ENCODE data around the gene POU2AF2.

GRCh38 chr11:111259896-111260295 lies 14.4 kb downstream of the POU2AF2 start:
- no peak for TF ChIP-seq EP300 (IDR thresholded peaks at IDR 0.05; ENCODE audit: borderline replicate concordance)
- TF ChIP-seq TCF12 (IDR thresholded peaks at IDR 0.05; ENCODE audit: low read depth): no peak
- TF ChIP-seq, protein P1, sequence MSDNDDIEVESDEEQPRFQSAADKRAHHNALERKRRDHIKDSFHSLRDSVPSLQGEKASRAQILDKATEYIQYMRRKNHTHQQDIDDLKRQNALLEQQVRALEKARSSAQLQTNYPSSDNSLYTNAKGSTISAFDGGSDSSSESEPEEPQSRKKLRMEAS (IDR thresholded peaks at IDR 0.05): no peak
- TF ChIP-seq TAF1 (IDR thresholded peaks at IDR 0.05; ENCODE audit: low read depth): no peak
